Keratinocyte (primary cell): ENCODE results near the gene RGPD4.

ENCODE experiments used
- EZH2 ChIP-seq: IDR thresholded peaks from one replicate; pipeline ENCODE4 v1.6.1; 2012; ENCODE audit warnings: inconsistent platforms, mild to moderate bottlenecking, low read length, moderate library complexity
- TF ChIP-seq, protein P1 (sequence below), 3 experiments: IDR thresholded peaks in 1 of 3; conservative IDR thresholded peaks in 1 of 3; optimal IDR thresholded peaks in 1 of 3; 2 replicates in 2 of 3; 3 replicates in 1 of 3; pipeline versions ENCODE3 to v1.5.1; 2011; ENCODE audit warnings: low read length in 3 of 3, mild to moderate bottlenecking in 3 of 3, moderate library complexity in 2 of 3, control low read depth in 1 of 3, inconsistent platforms in 1 of 3; ENCODE audit not compliant: insufficient read depth in 2 of 3; ENCODE audit errors: extremely low read depth in 1 of 3

- TF ChIP-seq, protein P1, sequence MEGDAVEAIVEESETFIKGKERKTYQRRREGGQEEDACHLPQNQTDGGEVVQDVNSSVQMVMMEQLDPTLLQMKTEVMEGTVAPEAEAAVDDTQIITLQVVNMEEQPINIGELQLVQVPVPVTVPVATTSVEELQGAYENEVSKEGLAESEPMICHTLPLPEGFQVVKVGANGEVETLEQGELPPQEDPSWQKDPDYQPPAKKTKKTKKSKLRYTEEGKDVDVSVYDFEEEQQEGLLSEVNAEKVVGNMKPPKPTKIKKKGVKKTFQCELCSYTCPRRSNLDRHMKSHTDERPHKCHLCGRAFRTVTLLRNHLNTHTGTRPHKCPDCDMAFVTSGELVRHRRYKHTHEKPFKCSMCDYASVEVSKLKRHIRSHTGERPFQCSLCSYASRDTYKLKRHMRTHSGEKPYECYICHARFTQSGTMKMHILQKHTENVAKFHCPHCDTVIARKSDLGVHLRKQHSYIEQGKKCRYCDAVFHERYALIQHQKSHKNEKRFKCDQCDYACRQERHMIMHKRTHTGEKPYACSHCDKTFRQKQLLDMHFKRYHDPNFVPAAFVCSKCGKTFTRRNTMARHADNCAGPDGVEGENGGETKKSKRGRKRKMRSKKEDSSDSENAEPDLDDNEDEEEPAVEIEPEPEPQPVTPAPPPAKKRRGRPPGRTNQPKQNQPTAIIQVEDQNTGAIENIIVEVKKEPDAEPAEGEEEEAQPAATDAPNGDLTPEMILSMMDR (optimal IDR thresholded peaks at IDR 0.05 in 1 of 3, IDR thresholded peaks at IDR 0.05 in 1 of 3, conservative IDR thresholded peaks at IDR 0.05 in 1 of 3; ENCODE audit: extremely low read depth in 1 of 3, insufficient read depth in 2 of 3, low read length in 3 of 3), result no peak
- TF ChIP-seq EZH2, result no peak
Measured at GRCh38 chr2:107811411-107811810, 15.3 kb upstream of the RGPD4 start.
